Measurements from ENCODE around the gene OR11A1.

Gene OR11A1

DNA sequence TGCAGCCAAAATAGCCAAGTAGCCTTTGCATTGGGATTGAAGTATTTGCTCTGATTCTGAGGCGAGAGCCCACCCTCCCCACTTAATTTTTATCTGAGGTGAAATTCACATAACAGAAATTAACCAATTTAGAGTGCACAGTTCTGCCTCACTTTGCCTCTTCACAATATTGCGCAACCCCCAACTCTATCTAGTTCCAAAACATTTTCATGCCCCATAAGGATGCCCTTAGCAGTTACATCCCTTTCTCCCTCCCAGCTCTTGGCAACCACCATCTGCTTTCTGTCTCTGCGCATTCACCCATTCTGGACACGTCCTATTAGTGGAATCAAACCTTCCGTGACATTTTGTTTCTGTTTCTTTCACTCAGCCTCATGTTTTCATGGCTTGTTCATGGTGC is 21.9 kb upstream of the OR11A1 start:
- TF ChIP-seq POLR2AphosphoS5 (IDR thresholded peaks at IDR 0.05; ENCODE audit: low read depth, low read length), result no peak
- TF ChIP-seq, protein P1, sequence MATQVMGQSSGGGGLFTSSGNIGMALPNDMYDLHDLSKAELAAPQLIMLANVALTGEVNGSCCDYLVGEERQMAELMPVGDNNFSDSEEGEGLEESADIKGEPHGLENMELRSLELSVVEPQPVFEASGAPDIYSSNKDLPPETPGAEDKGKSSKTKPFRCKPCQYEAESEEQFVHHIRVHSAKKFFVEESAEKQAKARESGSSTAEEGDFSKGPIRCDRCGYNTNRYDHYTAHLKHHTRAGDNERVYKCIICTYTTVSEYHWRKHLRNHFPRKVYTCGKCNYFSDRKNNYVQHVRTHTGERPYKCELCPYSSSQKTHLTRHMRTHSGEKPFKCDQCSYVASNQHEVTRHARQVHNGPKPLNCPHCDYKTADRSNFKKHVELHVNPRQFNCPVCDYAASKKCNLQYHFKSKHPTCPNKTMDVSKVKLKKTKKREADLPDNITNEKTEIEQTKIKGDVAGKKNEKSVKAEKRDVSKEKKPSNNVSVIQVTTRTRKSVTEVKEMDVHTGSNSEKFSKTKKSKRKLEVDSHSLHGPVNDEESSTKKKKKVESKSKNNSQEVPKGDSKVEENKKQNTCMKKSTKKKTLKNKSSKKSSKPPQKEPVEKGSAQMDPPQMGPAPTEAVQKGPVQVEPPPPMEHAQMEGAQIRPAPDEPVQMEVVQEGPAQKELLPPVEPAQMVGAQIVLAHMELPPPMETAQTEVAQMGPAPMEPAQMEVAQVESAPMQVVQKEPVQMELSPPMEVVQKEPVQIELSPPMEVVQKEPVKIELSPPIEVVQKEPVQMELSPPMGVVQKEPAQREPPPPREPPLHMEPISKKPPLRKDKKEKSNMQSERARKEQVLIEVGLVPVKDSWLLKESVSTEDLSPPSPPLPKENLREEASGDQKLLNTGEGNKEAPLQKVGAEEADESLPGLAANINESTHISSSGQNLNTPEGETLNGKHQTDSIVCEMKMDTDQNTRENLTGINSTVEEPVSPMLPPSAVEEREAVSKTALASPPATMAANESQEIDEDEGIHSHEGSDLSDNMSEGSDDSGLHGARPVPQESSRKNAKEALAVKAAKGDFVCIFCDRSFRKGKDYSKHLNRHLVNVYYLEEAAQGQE (IDR thresholded peaks at IDR 0.05; ENCODE audit: insufficient read depth in 1 of 2, low read depth in 2 of 2, low read length in 2 of 2), result no peak

- TF ChIP-seq FOXP2 (optimal IDR thresholded peaks at IDR 0.05; ENCODE audit: borderline replicate concordance, extremely low read depth, extremely low read length, insufficient read depth) (no peak), SIN3A (IDR thresholded peaks at IDR 0.05; ENCODE audit: borderline replicate concordance, insufficient read depth, low read length) (no peak), POLR2AphosphoS5 (IDR thresholded peaks at IDR 0.05; ENCODE audit: low read depth, low read length) (no peak), TAF1 (IDR thresholded peaks at IDR 0.05; ENCODE audit: borderline replicate concordance, insufficient read depth, low read length) (no peak)
- TF ChIP-seq, protein P1 (IDR thresholded peaks at IDR 0.05; ENCODE audit: insufficient read depth in 1 of 2, low read depth in 2 of 2, low read length in 2 of 2), result no peak
These were observed 21.1 kb upstream of the OR11A1 start for GRCh38 chr6:29477923-29478450.

- TF ChIP-seq FOXP2 (optimal IDR thresholded peaks at IDR 0.05; ENCODE audit: borderline replicate concordance, extremely low read depth, extremely low read length, insufficient read depth), result no peak
These were observed 18.1 kb upstream of the OR11A1 start for GRCh38 chr6:29474996-29475395.

GRCh38 chr6:29466241-29466640 is 9.4 kb upstream of the OR11A1 start:
- no peak for TF ChIP-seq POLR2AphosphoS5 (IDR thresholded peaks at IDR 0.05; ENCODE audit: low read depth, low read length)
- no peak for TF ChIP-seq FOXP2 (optimal IDR thresholded peaks at IDR 0.05; ENCODE audit: borderline replicate concordance, extremely low read depth, extremely low read length, insufficient read depth)
- no peak for TF ChIP-seq SIN3A (IDR thresholded peaks at IDR 0.05; ENCODE audit: borderline replicate concordance, insufficient read depth, low read length)
- TF ChIP-seq, protein P1 (IDR thresholded peaks at IDR 0.05; ENCODE audit: insufficient read depth in 1 of 2, low read depth in 2 of 2, low read length in 2 of 2), result no peak
- no peak for TF ChIP-seq TAF1 (IDR thresholded peaks at IDR 0.05; ENCODE audit: borderline replicate concordance, insufficient read depth, low read length)

DNA sequence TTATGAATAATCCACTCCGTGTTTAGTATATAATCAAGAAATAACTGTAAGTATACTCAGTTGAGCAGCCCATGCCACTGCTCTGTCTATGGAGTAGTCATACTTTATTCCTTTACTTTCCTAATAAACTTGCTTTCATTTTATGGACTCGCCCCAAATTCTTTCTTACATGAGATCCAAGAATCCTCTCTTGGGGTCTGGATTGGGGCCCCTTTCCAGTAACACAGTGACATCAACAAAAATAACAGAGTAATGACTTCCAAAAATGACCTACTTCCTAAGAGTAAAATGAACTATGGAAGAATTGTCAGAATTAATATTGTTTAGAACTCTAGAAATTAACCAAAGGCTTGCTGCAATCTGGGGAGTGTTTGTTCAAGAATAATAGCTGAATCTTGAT is 8.9 kb upstream of the OR11A1 start:
- TF ChIP-seq TAF1 (IDR thresholded peaks at IDR 0.05; ENCODE audit: borderline replicate concordance, insufficient read depth, low read length), result no peak
- TF ChIP-seq POLR2AphosphoS5 (IDR thresholded peaks at IDR 0.05; ENCODE audit: low read depth, low read length), result no peak
- TF ChIP-seq, protein P1 (IDR thresholded peaks at IDR 0.05; ENCODE audit: insufficient read depth in 1 of 2, low read depth in 2 of 2, low read length in 2 of 2), result no peak
- no peak for TF ChIP-seq SIN3A (IDR thresholded peaks at IDR 0.05; ENCODE audit: borderline replicate concordance, insufficient read depth, low read length)
- TF ChIP-seq FOXP2 (optimal IDR thresholded peaks at IDR 0.05; ENCODE audit: borderline replicate concordance, extremely low read depth, extremely low read length, insufficient read depth), result no peak
